BLaER1 treated with 17β-estradiol and CSF1 and Interleukin-3, amounts not matched to agents 10 nM and 100 nM (cell line): ENCODE measurements around the gene TAGAP.

Experiments used
- H3K27ac ChIP-seq, 11 experiments: shearing (Covaris generic); formaldehyde crosslinking; 2 replicates each; pipeline ENCODE4 v1.8.1; 2022
- H3K27me3 ChIP-seq, 11 experiments: shearing (Covaris generic); formaldehyde crosslinking; 2 replicates each; pipeline ENCODE4 v1.8.1; 2022
- H3K36me3 ChIP-seq, 11 experiments: shearing (Covaris generic); formaldehyde crosslinking; 2 replicates each; pipeline ENCODE4 v1.8.1; 2022
- H3K4me1 ChIP-seq, 10 experiments: shearing (Covaris generic); formaldehyde crosslinking; 2 replicates each; pipeline ENCODE4 v1.8.1; 2022
- H3K4me2 ChIP-seq, 11 experiments: shearing (Covaris generic); formaldehyde crosslinking; 2 replicates each; pipeline ENCODE4 v1.8.1; 2022
- H3K4me3 ChIP-seq, 10 experiments: shearing (Covaris generic); formaldehyde crosslinking; 2 replicates each; pipeline ENCODE4 v1.8.1; 2022
- H3K9ac ChIP-seq, 11 experiments: shearing (Covaris generic); formaldehyde crosslinking; 2 replicates each; pipeline ENCODE4 v1.8.1; 2022
- H3K9me3 ChIP-seq, 11 experiments: shearing (Covaris generic); formaldehyde crosslinking; replicated peaks in 1 of 11; 2 replicates each; pipeline ENCODE4 v1.8.1; 2022
- H4K20me1 ChIP-seq, 11 experiments: shearing (Covaris generic); formaldehyde crosslinking; 2 replicates each; pipeline ENCODE4 v1.8.1; 2022
- Cebpa-rat ChIP-seq, 11 experiments: shearing (Covaris generic); IDR thresholded peaks; 2 replicates each; pipeline ENCODE4 v1.8.1; 2022

Gene TAGAP

GRCh38 chr6:159074876-159075275 lies 30.1 kb upstream of the TAGAP start:
- Histone ChIP-seq H3K27me3 (no peaks in the 10 kb centered on the region), H3K36me3 (no peaks in the 10 kb centered on the region), H3K9ac (no peak overlapping the region), H4K20me1 (no peaks in the 10 kb centered on the region), H3K4me2 (peak overlapping the region in 10 of 11 experiments; percentile 34 to 62 (median 49); a peak in 16 of 22 replicates), H3K27ac (no peak overlapping the region), H3K9me3 (peaks cover 0 to 11% (median 0%) of the 10 kb centered on the region in 11 experiments; a peak in 2 of 22 replicates), H3K4me1 (peaks cover 13 to 39% (median 32%) of the 10 kb centered on the region in 10 experiments), H3K4me3 (no peak overlapping the region)
- TF ChIP-seq Cebpa-rat (IDR thresholded peaks at IDR 0.05) = no peak

- no peak overlapping the region for H3K4me3 ChIP-seq
- no peak for TF ChIP-seq Cebpa-rat (IDR thresholded peaks at IDR 0.05)
- peaks cover 10 to 33% (median 26%) of the 10 kb centered on the region in 10 experiments; a peak in 19 of 20 replicates for H3K4me1 ChIP-seq
- H3K27me3 ChIP-seq = no peaks in the 10 kb centered on the region
- no peak overlapping the region for H3K9ac ChIP-seq
- peaks cover 0 to 11% (median 0%) of the 10 kb centered on the region in 11 experiments; a peak in 2 of 22 replicates for H3K9me3 ChIP-seq
- no peak overlapping the region for H3K27ac ChIP-seq
- H4K20me1 ChIP-seq = no peaks in the 10 kb centered on the region
- no peak overlapping the region for H3K4me2 ChIP-seq
- no peaks in the 10 kb centered on the region for H3K36me3 ChIP-seq
These were observed 29.4 kb upstream of the TAGAP start for GRCh38 chr6:159074120-159074684.

- H3K4me2 ChIP-seq = no peak overlapping the region
- TF ChIP-seq Cebpa-rat (IDR thresholded peaks at IDR 0.05) = no peak
- H3K9ac ChIP-seq = no peak overlapping the region
- H3K4me3 ChIP-seq = no peak overlapping the region
- H3K9me3 ChIP-seq = peaks cover 0 to 4% (median 0%) of the 10 kb centered on the region in 11 experiments; a peak in 2 of 22 replicates
- H3K4me1 ChIP-seq = peaks cover 13 to 34% (median 17%) of the 10 kb centered on the region in 10 experiments; a peak in 19 of 20 replicates
- no peak overlapping the region for H3K27ac ChIP-seq
- no peaks in the 10 kb centered on the region for H3K36me3 ChIP-seq
- H4K20me1 ChIP-seq = no peaks in the 10 kb centered on the region
- H3K27me3 ChIP-seq = no peaks in the 10 kb centered on the region
These were observed 27.3 kb upstream of the TAGAP start for GRCh38 chr6:159071843-159072769.

GRCh38 chr6:159068904-159069578 lies 24.2 kb upstream of the TAGAP start:
- H3K27ac ChIP-seq = no peak overlapping the region
- H3K27me3 ChIP-seq = no peaks in the 10 kb centered on the region
- H3K9me3 ChIP-seq = 0 out of 22 replicates have a peak, but pooled peaks cover 0 to 4% (median 0%) of the 10 kb centered on the region in 11 experiments
- H3K9ac ChIP-seq = no peak overlapping the region
- peak overlapping the region in 4 of 11 experiments; percentile 8 to 32 (median 23); a peak in 4 of 22 replicates for H3K4me2 ChIP-seq
- H3K4me1 ChIP-seq = peaks cover 4 to 37% (median 19%) of the 10 kb centered on the region in 10 experiments; a peak in 19 of 20 replicates
- H4K20me1 ChIP-seq = no peaks in the 10 kb centered on the region
- TF ChIP-seq Cebpa-rat (IDR thresholded peaks at IDR 0.05) = no peak
- no peak overlapping the region for H3K4me3 ChIP-seq
- H3K36me3 ChIP-seq = no peaks in the 10 kb centered on the region

- Histone ChIP-seq H3K4me2 (peak overlapping the region in 1 of 11 experiments; percentile 8; a peak in 1 of 22 replicates), H3K9ac (no peak overlapping the region), H3K9me3 (0 out of 22 replicates have a peak, but pooled peaks cover 0 to 4% (median 0%) of the 10 kb centered on the region in 11 experiments), H3K36me3 (no peaks in the 10 kb centered on the region), H3K4me1 (peaks cover 21 to 54% (median 36%) of the 10 kb centered on the region in 10 experiments), H3K27ac (no peak overlapping the region), H3K4me3 (no peak overlapping the region), H3K27me3 (no peaks in the 10 kb centered on the region), H4K20me1 (no peaks in the 10 kb centered on the region)
- TF ChIP-seq Cebpa-rat (IDR thresholded peaks at IDR 0.05) = no peak
These were observed 22.5 kb upstream of the TAGAP start for GRCh38 chr6:159067334-159067733.

- peak overlapping the region in 9 of 11 experiments; percentile 11 to 55 (median 48); a peak in 16 of 22 replicates for H3K4me2 ChIP-seq
These were observed 21.7 kb upstream of the TAGAP start for GRCh38 chr6:159066483-159066882.

GRCh38 chr6:159065759-159066329 lies 21.1 kb upstream of the TAGAP start:
- no peaks in the 10 kb centered on the region for H3K36me3 ChIP-seq
- H3K4me3 ChIP-seq = no peak overlapping the region
- TF ChIP-seq Cebpa-rat (IDR thresholded peaks at IDR 0.05) = no peak
- H3K9ac ChIP-seq = no peak overlapping the region
- H3K4me2 ChIP-seq = peak overlapping the region; percentile 2 to 55 (median 48); a peak in 19 of 22 replicates
- no peaks in the 10 kb centered on the region for H4K20me1 ChIP-seq
- H3K4me1 ChIP-seq = peaks cover 36 to 69% (median 51%) of the 10 kb centered on the region in 10 experiments
- peak overlapping the region in 7 of 11 experiments; percentile 9 to 52 (median 27); a peak in 8 of 22 replicates for H3K27ac ChIP-seq
- no peaks in the 10 kb centered on the region for H3K27me3 ChIP-seq
- H3K9me3 ChIP-seq = peaks cover 0 to 9% (median 5%) of the 10 kb centered on the region in 11 experiments; a peak in 7 of 22 replicates

More at GRCh38 chr6:159066483-159066882, 21.7 kb upstream of the TAGAP start:
- H3K27ac ChIP-seq = no peak overlapping the region
- no peak overlapping the region for H3K9ac ChIP-seq
- H4K20me1 ChIP-seq = no peaks in the 10 kb centered on the region
- H3K4me1 ChIP-seq = peaks cover 30 to 63% (median 44%) of the 10 kb centered on the region in 10 experiments
- peaks cover 0 to 3% (median under 1%) of the 10 kb centered on the region in 11 experiments; a peak in 5 of 22 replicates for H3K9me3 ChIP-seq
- H3K4me3 ChIP-seq = no peak overlapping the region
- no peak for TF ChIP-seq Cebpa-rat (IDR thresholded peaks at IDR 0.05)
- no peaks in the 10 kb centered on the region for H3K36me3 ChIP-seq
- H3K27me3 ChIP-seq = no peaks in the 10 kb centered on the region

- Histone ChIP-seq H3K4me3 (no peak overlapping the region), H3K36me3 (no peaks in the 10 kb centered on the region), H4K20me1 (no peaks in the 10 kb centered on the region), H3K4me2 (peak overlapping the region in 7 of 11 experiments; percentile 13 to 88 (median 83); a peak in 10 of 22 replicates), H3K4me1 (peaks cover 42 to 76% (median 58%) of the 10 kb centered on the region in 10 experiments), H3K27ac (peak overlapping the region in 6 of 11 experiments; percentile 8 to 90 (median 35); a peak in 3 of 22 replicates), H3K9me3 (peaks cover 0 to 12% (median 5%) of the 10 kb centered on the region in 11 experiments; a peak in 7 of 22 replicates), H3K9ac (no peak overlapping the region), H3K27me3 (no peaks in the 10 kb centered on the region)
- TF ChIP-seq Cebpa-rat (IDR thresholded peaks at IDR 0.05) = no peak
These were observed 20.3 kb upstream of the TAGAP start for GRCh38 chr6:159065091-159065490.
